Measurements from ENCODE around the gene PROKR1.

Gene PROKR1

GRCh38 chr2:68706637-68707036, 63.3 kb downstream of the PROKR1 start:
- DNase-seq = no peak

All from DMS 273 treated with DMSO at 0.1 percent for 48 hours (cell line).